ENCODE measurements around the gene SLC38A8.

The SLC38A8 gene

DNA sequence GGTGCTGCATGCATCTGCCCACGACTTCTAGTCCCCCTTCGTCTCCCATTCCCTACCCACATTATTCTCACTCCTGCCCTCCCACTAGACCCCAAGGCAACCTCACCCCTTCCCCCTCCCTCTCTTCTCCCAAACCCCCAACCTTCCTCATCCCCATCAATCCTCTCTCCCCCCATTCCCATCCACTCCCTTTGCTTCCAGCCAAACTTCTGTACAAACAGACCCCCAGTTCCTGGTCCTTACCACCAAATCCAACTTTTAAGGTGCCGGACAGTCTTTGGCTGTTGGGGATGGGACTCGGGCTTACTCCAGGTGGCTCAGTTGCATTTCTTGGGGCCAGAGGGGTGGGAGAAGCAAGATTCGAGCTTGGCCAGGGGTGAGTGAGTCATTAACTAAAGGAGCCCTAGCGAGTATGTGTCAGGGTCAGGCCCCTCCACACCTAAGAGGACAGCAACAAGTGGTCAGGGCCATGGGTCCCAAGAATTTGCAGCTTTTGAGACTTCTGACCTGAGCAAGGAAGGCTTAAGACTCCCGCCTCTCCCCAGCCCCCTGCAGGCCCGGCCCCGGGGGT, at the start of gene SLC38A8:
TSS of gene SLC38A8 (minus strand) at position 488 of the 571 bp plus-strand sequence. CDS start 638 bp downstream, outside the sequence.
- DNase-seq, result no peak

DNA sequence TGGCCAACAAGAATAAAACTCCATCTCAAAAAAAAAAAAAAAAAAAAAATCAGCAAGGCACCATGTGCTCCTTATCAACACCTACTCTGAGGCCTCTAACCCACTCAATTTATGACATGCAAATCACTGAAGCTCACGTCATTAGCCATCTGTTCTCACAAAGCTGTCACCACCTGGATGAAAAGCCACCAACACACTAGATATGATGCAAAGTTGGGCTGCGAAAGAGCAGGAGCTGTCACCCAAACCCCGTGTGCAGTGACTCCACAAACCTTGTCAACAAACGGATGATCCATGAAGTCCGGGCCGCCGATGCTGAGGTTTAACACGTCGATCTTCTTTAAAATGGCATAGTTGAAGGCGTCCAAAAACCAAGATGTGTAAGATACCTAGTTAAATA, 48.9 kb upstream of the SLC38A8 start:
- DNase-seq, result no peak

DNA sequence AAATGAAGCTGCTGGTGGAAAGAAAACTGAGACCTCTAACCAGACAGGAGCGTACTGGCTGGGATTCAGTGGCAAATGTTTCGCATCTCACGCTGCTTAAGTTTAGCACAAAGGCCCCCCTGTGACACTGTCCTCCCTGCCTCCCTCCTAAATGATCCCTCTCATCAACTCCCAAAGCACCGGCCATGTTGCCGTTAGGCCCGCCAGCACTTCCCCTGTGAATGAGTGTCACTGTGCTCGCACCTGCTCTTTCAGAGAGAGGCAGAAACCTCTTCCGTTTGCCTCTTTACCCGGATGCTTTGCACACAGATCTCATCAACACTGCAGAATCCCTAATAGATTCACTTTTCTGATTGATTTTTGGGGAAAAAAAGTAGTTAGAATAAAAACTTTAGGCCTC, 47.6 kb upstream of the SLC38A8 start:
- no peak for DNase-seq

DNA sequence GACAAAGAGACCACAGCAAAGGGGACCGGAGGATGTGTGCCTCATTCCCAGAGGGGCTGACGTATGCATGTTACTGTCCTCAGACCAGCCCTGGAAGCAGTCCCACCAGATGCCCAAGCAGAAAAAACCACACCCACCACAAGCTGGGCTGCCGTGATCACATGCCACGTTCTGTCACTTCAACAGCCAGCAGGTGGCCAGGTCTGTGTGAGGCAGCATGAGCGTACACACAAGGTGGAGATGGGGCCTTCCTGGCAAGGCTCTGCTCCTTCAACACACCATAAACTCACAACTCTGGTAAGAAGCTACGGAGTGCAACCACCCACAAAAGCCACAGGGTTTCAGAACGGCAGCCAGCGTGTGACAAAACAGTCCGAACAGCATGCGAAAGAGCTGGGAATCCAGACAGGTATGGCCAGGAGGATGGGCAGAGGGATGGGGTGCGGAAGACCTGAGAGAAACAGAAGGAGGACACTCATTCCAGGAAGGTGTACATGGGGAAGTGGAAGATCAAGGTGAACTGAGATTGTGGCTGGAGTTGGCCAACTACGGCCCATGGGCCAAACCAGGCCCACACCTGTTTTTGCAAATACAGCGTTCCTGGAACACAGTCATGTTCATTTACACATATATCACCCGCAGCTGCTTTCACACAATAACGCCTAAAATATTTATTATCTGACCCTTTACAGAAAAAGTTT, 46.2 kb upstream of the SLC38A8 start:
- peak; percentile 19 for DNase-seq

DNA sequence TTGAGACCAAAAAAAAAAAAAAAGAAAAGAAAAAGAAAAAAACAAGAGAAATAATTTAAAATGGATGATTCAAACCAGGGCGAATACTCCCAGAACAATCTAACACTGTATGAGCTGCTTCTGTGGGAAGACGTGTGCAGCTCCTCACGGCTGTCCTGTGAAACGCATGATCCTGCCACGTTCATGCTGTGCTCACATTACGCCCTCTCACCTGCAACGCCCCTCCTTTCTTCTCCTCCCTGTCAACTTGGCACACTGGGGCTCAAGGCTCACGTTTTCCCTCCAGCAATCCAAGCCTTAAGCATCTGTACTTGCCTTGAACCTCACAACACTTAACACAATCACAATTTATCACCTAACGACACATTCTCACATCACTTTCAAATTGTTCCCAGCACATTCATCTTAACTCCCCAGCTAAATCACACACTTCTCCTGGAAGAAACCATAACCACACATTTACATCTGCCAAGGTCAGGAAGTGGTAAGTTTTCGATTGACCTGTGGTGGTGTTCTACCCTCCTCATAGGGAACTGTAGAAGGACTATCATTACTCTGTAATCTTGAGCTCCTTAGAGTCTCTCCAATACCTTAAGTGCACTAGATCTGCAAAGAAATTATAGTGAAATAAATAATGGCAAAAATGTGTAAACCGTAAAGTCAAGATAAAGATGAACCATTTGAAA, 45.0 kb upstream of the SLC38A8 start:
- DNase-seq, result no peak

DNA sequence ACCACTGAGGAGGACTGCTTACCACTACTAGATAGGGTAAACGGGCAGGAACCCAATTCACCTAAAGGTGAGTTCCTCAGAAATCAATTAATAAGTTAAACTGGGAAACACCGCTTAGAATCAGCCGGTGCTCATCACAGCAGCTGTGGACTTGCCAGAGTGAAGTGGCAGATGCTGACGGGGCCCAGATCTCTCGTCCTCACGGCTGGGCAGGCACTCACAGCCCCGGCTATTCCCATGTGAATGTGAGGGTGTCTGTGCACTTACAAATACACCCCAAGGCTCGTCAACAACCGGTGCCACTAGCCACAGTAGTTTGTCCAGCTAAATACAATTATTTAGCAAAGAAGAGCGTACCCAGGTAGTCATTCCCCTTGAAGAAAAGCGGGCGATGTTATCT, 44.4 kb upstream of the SLC38A8 start:
- DNase-seq, result no peak

DNA sequence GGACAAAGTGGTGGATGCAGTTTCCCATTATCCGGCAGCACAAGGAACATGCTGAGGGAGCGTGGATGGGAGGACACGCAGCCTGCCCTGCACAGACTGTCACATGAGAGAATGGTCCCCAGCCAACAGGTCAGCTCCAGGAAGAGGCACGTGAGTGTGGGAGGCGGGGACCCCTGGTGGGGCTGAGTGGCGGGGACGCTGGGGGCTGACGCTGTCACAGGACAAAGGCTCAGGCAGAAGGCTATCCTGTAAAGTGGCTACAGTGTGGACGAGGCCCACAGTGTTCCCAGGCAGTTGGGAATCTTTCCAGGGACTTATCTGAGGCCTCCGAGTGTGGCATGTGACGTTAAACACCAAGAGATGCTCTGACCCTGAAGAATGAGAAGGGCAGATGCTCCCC, 43.7 kb upstream of the SLC38A8 start:
- no peak for DNase-seq

DNA sequence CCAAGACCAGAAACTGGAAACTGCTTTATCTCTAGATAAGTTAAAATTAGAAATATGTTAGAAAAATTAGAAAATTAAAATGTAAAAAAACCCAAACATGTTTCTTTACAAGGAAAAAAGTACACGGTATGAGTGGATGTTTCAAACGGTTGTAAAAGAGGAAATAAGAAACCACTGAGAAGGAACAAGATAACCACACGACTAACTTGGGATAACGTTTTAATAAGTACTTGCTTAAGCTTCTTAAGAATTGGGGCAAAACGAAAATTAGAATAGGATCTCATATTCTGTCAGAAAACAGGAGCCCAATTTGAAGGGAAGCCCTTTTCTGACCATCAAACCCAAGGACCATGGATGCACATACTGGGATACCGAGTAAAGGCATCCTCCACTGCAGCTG, 43.2 kb upstream of the SLC38A8 start:
- no peak for DNase-seq

DNA sequence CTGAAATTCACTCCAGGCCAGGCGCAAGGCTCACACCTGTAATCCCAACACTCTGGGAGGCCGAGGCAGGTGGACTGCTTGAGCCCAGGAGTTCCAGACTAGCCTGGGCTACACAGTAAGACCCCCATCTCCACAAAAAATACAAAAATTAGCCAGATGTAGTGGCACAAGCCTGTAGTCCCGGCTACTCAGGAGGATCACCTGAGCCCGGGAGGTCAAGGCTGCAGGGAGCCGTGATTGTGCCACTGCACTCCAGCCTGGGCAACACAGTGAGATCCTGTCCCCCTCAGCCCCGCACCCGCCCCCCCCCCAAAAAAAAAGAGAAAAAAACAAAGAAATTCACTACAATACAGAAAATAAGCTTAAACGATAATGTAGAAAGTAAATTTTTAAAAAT, 42.7 kb upstream of the SLC38A8 start:
- no peak for DNase-seq

DNA sequence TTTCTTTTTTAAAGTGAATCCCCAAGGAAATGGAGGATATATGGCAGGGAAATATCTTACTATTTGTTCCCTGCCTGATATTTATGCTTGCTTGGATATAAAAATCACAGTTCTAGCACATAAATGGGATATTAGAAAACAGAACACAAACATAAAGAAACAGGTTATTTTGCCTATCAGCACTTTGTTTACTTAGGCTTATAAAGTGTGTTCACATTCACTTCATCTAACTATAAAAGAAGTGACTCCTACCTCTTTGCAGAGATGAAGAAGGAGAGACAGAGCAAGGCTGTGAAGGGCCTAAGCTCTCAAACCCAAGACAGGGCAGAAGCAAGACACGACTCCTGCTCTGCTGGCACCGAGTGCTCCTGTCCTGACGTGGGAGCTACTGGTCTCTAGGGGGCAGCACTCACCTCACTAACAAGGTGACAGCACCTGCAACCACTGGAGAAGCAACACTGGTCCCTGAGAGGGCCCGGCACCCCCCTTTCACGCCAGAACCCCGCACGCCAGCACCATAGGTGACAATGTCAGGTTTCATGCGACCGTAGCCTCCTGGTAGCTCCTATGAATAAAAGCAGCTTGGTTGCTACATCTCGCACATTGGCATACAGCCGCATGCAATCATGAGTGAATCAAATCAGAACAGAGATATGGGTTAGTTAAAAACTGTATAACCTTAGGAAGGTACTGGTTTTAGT, 42.1 kb upstream of the SLC38A8 start:
- peak; percentile 45 for DNase-seq

DNA sequence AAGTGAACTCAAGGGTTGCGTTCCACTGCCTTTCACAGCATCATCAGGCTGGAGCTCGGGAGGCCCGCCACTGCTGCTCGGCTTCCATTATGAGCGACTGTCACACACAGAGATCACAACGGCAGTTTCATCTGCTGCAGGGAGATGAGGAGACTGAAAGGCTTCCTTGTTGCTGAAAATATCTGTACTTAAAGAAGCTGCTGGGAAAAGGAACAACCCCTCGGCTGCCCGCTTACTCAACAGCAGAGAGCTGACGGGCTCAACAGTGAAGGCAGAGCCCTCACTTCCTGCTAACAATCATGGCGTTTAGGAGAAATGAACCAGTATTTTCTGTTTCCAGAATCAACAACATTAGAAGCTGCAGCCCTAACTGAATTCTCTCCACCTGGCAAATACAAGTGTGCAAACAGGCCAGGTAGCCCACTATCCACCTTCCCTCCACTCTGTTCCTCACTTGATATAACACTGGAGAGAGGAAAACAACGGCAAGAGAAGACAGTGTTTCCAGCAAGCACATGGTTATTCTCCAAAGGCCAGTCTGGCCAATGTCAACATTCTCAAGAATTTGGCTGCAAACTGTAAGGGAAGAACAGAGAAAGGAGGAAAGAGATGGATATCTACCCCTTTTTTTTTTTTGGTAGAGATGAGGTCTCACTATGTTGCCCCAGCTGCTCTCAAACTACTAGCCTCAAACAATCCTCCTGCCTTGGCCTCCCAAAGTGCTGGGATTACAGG, 40.4 kb upstream of the SLC38A8 start:
- DNase-seq, result no peak

DNA sequence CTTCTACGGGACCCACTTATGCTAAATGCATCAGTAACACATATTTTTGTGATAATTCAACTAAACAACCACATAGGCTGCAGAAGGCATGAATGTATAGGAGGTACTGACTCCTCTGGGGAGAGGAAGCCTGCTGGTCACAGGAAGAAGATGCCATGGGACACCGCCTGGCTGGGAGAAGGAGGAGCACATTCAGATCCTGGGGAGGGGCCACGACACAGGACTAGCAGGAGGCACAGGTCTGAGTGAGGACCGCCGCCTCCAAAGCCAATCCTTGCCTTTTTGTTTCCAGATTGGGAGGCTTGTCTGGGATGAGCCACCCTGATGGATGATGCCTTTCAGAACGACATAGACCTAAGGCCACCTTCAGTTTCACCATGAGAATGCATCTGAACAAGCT, 39.5 kb upstream of the SLC38A8 start:
- DNase-seq, result no peak

DNA sequence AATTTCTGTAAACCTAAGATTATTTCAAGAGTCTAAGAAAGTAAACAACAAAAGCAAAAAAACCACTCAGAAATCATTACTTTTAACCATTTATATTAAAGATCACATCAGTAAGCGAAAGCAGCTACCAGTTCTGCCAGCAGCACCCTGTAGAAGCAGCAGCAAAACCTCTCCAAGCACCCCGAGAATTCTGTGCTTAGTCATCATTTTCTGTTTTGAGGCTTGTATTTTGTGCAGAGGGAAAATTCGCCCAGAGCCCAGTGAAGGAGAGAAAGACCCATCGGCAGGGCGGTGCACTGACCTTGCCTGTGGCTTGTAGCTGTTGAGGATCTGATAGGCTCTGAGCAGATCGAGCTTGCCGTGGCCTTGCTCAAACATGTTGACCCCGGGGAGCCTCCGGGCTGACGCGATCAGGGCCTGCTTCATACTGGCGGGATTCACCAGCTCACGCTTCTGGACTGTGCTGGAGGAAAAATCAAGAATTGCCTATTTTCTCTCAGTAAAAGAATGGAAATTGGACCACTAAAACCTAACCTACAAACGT, 38.9 kb upstream of the SLC38A8 start:
- DNase-seq, result no peak

DNA sequence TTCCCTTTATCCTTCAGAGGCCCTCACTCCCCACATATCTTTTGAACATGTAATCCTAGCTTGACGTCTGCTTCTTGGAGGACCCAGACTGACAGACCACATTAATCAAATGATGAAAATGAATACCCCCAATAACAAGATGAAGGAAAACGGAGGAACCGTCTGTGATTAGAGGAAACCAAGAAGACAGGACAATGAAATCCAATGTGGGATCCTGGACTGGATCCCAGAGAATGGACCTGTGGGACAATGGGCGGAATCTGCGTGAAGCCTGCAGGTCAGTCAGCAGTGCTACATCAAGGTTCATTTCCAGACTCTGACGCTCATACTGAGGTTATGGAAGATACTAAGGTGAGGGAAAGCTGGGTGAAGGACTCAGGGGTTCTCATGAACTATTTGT, 38.2 kb upstream of the SLC38A8 start:
- no peak for DNase-seq

DNA sequence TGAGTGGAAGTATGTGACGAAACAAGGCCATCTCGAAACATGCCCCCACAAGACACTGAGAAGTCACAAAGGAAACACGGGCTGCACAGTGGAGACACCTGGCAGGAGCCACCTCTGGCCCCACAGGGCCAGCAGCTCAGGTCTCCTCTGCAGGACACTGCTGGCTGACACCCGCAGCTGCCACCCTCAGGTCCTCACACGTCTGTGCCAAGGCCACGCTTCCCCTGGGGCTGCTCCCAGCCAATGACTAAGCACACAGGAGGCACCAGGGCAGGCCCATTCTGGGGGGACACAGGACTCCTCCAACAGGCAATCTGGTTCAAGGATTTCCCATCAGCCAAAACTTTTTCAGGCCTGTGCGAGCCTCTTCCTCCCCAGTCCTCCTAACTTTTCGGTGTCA, 37.8 kb upstream of the SLC38A8 start:
- DNase-seq, result no peak

DNA sequence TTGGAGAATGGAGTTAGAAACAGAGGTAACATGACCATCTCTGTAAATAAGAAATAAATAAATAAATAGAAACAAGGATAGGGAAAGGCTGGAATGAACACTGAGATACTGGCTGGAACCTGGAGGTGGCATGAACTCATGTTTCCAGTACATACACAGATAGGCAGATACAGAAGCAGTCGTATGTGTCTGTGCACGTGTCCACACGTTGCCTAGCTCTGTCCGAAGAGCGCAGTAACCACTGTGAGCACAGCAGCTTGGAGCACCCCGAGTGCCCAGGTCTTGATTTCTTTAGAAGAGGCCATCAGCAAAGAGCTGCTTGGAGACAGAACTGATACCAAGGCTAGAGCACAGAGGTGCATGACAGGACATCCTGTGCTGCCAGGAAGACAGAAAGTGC, 37.1 kb upstream of the SLC38A8 start:
- DNase-seq, result no peak

DNA sequence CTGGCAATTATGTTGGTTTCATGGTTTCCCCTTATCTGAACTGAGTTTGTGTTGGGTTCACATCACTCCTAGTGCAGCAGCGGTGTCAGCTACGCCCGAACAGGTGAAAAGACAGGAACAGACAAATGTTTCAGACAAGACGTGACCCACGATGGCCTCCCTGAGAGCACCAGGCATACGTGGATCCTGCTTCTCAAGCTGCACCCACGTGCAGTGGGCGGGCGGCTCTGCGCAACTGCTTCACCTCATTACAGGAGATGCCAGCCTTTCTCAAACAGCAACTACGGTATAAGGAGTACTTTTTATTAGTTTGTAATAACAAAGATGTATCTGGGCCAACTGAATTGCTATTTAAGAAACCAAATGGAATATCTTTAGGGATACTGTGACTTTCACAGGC, 32.8 kb upstream of the SLC38A8 start:
- DNase-seq, result no peak

DNA sequence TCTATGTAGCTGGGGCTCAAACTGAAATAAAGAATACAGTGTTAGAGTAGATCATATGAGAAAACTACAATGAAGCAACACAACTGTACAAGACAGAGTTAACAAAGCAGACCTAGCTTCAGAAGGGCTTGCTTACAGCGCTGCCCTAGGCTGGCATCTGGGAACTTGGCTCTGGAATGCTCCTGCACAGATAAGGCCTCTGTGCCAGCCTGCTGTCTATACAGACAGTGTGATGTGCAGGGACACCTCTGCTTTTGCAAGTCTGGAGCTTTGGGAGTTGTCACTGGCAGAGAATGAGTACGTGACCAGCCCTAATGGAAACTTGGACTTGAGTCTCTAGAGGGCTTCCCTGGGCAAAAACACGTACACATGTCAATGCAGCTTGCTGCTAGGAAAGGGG, 32.1 kb upstream of the SLC38A8 start:
- DNase-seq, result no peak

DNA sequence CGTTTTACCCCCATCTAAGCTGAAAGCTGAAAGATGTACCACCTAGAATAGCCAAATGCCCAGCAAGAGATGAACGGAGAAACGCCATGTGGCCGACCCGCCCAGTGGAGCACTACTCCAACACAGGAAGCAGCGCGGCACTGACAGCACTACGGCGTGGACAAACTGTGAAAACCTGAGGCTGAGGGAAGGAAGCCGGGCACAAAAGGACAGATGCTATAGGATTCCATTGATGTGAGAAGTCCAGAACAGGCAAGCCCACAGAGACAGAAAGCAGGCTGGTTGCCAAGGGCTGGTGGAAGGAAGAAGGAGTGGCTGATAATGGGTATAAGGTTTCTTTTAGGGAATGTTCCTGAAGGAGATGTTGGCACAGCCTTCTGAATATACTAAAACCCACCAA, 29.4 kb upstream of the SLC38A8 start:
- no peak for DNase-seq

DNA sequence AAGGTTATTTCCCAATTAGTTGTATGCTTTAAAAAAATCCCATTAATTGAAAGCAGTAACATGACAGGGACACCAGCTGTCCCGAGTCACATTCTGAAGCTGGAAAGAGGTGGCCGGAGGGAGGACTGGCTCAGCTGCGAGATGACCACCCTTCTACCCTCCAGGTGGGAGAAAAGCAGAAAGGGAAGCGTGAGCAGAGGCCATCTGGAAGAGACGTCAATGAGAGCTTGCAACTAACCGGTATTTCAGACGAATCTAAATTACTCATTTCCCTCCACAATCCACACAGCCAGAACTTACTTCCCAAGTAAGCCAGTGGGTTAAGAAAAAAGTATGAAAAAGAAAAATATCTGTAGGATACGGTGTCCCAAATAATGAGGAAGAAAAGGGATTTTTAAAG, 28.5 kb upstream of the SLC38A8 start:
- no peak for DNase-seq

DNA sequence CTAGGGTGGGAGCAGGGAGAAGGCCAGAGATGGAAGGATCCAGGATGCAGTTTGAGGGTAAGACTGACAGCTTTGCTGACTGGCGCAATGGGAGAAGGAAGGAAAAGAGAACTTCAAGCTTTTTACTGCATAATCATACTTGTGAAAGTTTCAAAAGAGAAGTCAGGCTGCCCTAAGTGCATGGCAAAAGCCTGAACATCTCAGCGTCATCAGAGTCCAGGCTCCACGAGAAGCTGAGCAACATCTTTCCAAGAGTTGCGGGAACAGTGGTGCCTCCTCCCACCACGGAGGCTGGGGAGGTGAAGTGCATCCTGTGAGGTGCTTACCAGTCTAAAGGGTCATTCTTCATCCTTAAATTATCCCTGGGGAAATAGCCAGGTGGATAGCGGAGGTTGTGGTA, 26.9 kb upstream of the SLC38A8 start:
- no peak for DNase-seq

DNA sequence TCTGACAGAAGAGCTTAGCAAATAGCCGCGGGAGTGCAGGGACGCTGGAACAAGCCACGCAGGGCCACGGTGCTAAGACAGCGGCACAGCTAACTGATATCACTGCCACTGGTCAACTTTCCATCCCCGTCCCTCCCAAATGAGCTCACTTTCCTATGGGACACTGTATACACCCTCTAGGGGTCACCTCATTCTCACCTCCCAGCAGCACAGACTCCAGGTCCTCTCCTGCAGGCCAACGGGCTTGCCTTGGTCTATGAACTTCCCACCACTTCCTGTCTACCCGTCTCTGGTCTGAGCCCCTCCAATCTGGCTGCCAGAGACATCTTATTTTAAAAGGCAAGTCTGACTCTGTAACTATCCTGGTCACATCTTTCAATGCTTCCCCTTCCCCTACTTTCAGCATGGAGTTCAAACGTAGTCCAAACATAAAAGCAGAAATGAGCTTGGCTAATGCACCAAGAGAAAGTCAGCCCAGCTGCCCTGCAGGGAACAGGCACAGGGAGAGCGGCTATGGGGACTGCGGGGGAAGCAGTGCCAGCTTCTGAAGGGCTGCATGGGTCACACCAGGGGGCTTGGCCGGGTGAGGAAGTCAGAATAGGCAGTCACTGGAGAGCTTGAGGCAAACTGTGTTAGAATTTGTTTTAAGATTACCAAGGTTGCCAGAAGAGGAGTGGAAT, 26.3 kb upstream of the SLC38A8 start:
- DNase-seq, result no peak
